Esophagus squamous epithelium (tissue), 5 donors: ENCODE data around the gene ZNF76. TPM values are rescaled to one million over a fixed set of nuclear protein-coding genes. Genes with fewer than 3 reads are reported as not detected.

Source experiments
- DNase-seq: peaks from one replicate; lab custom pipeline; 2025; lab: John Stamatoyannopoulos, UW
- H3K27ac ChIP-seq, 4 donors: fragments of 200-600 bp; sonication (generic); one replicate each; pipeline ENCODE4 v1.5.1; 2016 to 2019; ENCODE audit warnings: mild to moderate bottlenecking in 1 of 4
- H3K27me3 ChIP-seq, 4 donors: fragments of 200-600 bp; sonication (generic); 1 replicate in 3 of 4; 2 replicates in 1 of 4; pipeline versions ENCODE4 v1.5.1 to v1.6.0; 2017 to 2021; ENCODE audit warnings: antibody characterized with exemption in 1 of 4
- H3K36me3 ChIP-seq, 3 donors: fragments of 200-600 bp; sonication (generic); one replicate each; pipeline ENCODE4 v1.5.1; 2016 to 2019
- H3K4me1 ChIP-seq, 3 donors: fragments of 200-600 bp; sonication (generic); one replicate each; pipeline ENCODE4 v1.5.1; 2017 to 2019
- H3K4me3 ChIP-seq, 4 donors: fragments of 200-600 bp; sonication (generic); 1 replicate in 3 of 4; 2 replicates in 1 of 4; pipeline ENCODE4 v1.5.1; 2016 to 2019; ENCODE audit warnings: mild to moderate bottlenecking in 2 of 4, moderate library complexity in 1 of 4
- H3K9me3 ChIP-seq, 3 donors: fragments of 200-600 bp; sonication (generic); one replicate each; pipeline ENCODE4 v1.5.1; 2016 to 2019
- CTCF ChIP-seq, 6 experiments: fragments of 450-650 bp in 4 of 6; fragments of 200-600 bp in 2 of 6; sonication (generic) in 2 of 6; IDR thresholded peaks; one replicate each; pipeline ENCODE4 v1.5.1; 2016 to 2019; ENCODE audit warnings: antibody characterized with exemption in 6 of 6, mild to moderate bottlenecking in 4 of 6, moderate library complexity in 4 of 6
- POLR2A ChIP-seq, 4 donors: fragments of 450-650 bp; IDR thresholded peaks; one replicate each; pipeline ENCODE4 v1.6.1; 2017; ENCODE audit warnings: antibody characterized with exemption in 4 of 4, mild to moderate bottlenecking in 4 of 4, moderate library complexity in 3 of 4
- WGBS, 2 donors: methylation state at CpG; one replicate each; pipeline ENCODE4 v1.1.5; 2018; 5-methylcytosine and 5-hydroxymethylcytosine counted together
- intact Hi-C: fragments of 100-400 bp; cut with DNase I; formaldehyde crosslinking; loops from one replicate; pipeline ENCODE4 v1.15.0; 2022
- total RNA-seq, 4 donors: library from RNA; depleted of rRNA; stranded (reverse); fragments of >200 nt; gene quantifications; one replicate each; pipeline ENCODE4 v1.1.0, GENCODE V29; 2016
- donor health status: DM: yes; HTN: yes; CAD: no.

Gene ZNF76
- total RNA-seq, 4 donors from 2014 or later, result 10.1 to 25.0 (median 10.9) TPM

- no peak for DNase-seq
- H3K36me3 ChIP-seq, result no peaks in the 10 kb centered on the region
- 72 to 92% methylated on average over 2 to 3 of the region's 4 CpGs for WGBS, 2 donors
Observed at GRCh38 chr6:35218456-35218855, 41.1 kb upstream of the ZNF76 start.

GRCh38 chr6:35219683-35220326, 39.7 kb upstream of the ZNF76 start:
- no peak for DNase-seq
- peaks cover 0 to 5% (median 5%) of the 10 kb centered on the region in 3 donors for H3K4me1 ChIP-seq
- WGBS, 2 donors, result 60 to 64% methylated on average over 4 of the region's 4 CpGs
- intact Hi-C loops, result no loop called here
- H3K27me3 ChIP-seq, result peaks cover 0 to 30% (median 3%) of the 10 kb centered on the region in 4 donors
- H3K27ac ChIP-seq, result no peak overlapping the region
- no peaks in the 10 kb centered on the region for H3K36me3 ChIP-seq
- TF ChIP-seq CTCF (IDR thresholded peaks at IDR 0.05) (no peak), POLR2A (IDR thresholded peaks at IDR 0.05) (no peak)
- H3K4me3 ChIP-seq, result no peak overlapping the region
- H3K9me3 ChIP-seq, result no peaks in the 10 kb centered on the region

More at GRCh38 chr6:35218456-35218855, 41.1 kb upstream of the ZNF76 start:
- no peak overlapping the region for H3K4me3 ChIP-seq
- intact Hi-C loops, result no loop called here
- no peaks in the 10 kb centered on the region for H3K9me3 ChIP-seq
- H3K27me3 ChIP-seq, result peaks cover 0 to 43% (median 7%) of the 10 kb centered on the region in 4 donors
- H3K4me1 ChIP-seq, result peaks cover 10 to 19% (median 13%) of the 10 kb centered on the region in 3 donors
- no peak overlapping the region for H3K27ac ChIP-seq
- TF ChIP-seq CTCF (IDR thresholded peaks at IDR 0.05), result no peak
- no peak for TF ChIP-seq POLR2A (IDR thresholded peaks at IDR 0.05)

GRCh38 chr6:35220711-35221110, 38.8 kb upstream of the ZNF76 start:
- no peak for TF ChIP-seq CTCF (IDR thresholded peaks at IDR 0.05)
- TF ChIP-seq POLR2A (IDR thresholded peaks at IDR 0.05), result no peak
- Histone ChIP-seq H3K4me3 (no peak overlapping the region), H3K4me1 (no peaks in the 10 kb centered on the region), H3K27me3 (peaks cover 0 to 21% (median 0%) of the 10 kb centered on the region in 4 donors), H3K36me3 (no peaks in the 10 kb centered on the region), H3K27ac (no peak overlapping the region), H3K9me3 (no peaks in the 10 kb centered on the region)
- no peak for DNase-seq
- WGBS, 2 donors, result 100% methylated on average over 1 of the region's 1 CpG
- intact Hi-C loops, result no loop called here

GRCh38 chr6:35223396-35223795, 36.1 kb upstream of the ZNF76 start:
- DNase-seq, result no peak
- no peak overlapping the region for H3K4me3 ChIP-seq
- H3K27ac ChIP-seq, result no peak overlapping the region
- no peaks in the 10 kb centered on the region for H3K9me3 ChIP-seq
- 54 to 60% methylated on average over 1 to 2 of the region's 2 CpGs for WGBS, 2 donors
- no peaks in the 10 kb centered on the region for H3K27me3 ChIP-seq
- no peaks in the 10 kb centered on the region for H3K36me3 ChIP-seq
- H3K4me1 ChIP-seq, result no peaks in the 10 kb centered on the region
- TF ChIP-seq POLR2A (IDR thresholded peaks at IDR 0.05) (no peak), CTCF (IDR thresholded peaks at IDR 0.05) (no peak)
- intact Hi-C loops, result no loop called here

GRCh38 chr6:35224720-35225119, 34.8 kb upstream of the ZNF76 start:
- TF ChIP-seq CTCF (IDR thresholded peaks at IDR 0.05) (no peak), POLR2A (IDR thresholded peaks at IDR 0.05) (no peak)
- H3K36me3 ChIP-seq, result no peaks in the 10 kb centered on the region
- intact Hi-C loops, result no loop called here
- H3K9me3 ChIP-seq, result no peaks in the 10 kb centered on the region
- H3K27me3 ChIP-seq, result no peaks in the 10 kb centered on the region
- DNase-seq, result no peak
- no peaks in the 10 kb centered on the region for H3K4me1 ChIP-seq
- WGBS, 2 donors, result 71 to 80% methylated on average over 2 to 4 of the region's 4 CpGs
- no peak overlapping the region for H3K27ac ChIP-seq
- H3K4me3 ChIP-seq, result no peak overlapping the region
